ENCODE results near the gene P3H2.

P3H2 gene

GRCh38 chr3:190122198-190122771 lies 1.6 kb upstream of the P3H2 start:
- no peak for DNase-seq

DNA sequence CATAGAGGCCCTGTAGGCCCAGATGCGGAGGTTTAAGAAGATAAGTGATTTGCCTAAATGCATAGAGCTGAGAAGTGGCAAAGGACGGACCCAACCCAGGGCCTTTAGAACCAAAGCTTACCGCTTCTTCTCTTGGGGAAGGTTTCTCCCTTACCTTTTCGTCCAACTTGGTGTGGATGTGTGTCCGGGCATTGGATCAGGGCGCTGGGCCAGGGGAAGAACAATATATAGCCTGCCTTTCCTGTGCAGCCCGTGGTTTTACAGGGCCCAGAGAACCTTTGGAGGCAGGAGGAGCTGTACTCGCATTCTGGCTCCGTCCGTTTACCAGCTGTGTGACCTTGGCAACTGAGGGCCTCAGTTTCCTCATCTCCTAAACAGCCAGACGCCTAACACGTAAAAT lies 686 bp upstream of the P3H2 start:
- no peak for DNase-seq

DNA sequence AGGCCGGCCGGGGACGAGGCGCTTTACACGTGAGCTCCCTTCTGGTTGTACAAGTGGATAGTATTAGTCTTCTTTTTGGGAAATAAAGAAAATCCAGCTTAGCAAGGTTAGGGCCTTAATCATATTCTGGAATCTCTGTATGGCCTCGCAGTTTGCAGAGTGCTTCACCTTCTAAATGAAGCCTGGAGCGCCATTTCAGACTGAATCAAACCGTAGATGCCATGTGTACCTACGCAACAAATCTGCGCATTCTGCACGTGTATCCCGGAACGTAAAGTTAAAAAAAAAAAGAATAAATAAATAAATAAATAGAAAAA lies 322 bp upstream of the P3H2 start:
- DNase-seq: no peak

DNA sequence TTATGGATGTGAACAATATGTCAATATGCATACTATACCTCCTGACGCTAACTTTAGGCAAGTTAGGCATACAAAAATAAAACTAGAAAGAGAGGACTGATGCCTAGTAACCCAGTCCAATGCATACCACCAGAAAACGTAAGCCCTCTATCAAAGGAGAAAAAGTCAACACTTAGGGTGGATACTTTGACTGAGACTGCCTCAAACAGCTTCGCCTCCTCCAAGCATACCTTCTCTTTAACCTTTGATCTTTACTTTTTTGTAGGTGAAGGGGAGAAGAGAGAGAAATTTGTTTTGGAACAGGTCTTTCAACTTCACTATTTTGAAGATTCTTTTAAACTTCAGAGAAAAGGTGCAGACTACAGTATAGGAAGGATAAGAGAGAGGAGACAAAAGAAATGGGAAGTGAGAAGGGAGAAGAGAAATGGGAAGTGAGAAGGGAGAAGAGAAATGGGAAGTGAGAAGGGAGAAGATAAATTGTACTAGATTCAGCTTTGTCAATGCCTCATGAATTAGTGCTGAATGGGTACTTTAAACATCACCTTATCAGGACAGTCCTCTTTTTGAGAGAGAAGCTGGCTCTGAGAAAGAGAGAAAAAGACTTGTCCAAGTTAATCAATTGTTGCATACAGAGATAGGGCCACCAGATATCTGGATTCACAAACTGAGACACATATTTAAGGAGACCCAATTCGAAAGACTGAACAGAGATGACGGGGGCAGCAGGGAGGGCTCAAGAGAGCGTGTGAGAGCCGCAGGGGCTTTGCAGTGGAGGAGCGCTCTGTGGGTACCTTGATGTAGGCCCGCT lies 1.0 kb downstream of the P3H2 start:
- DNase-seq: no peak

DNA sequence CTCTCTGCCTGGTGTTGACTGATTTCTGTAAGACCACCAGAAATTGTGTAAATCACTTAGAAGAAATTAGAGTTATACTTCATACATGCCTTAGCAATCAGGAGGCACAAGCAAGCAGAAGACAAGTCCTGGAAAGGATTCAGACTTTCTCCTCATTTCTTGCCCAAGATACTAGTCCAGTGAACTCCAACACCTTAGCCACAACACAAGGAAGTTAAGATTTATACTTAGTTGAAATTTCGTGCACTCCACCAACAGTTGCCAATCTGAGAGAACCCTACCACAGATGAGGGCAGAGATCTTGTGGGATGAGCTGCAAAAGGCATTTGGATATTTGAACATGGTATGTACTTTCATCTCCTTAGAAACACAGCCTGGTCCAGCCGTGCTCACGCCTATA lies 2.3 kb downstream of the P3H2 start:
- no peak for DNase-seq

GRCh38 chr3:190117981-190118380 lies 2.7 kb downstream of the P3H2 start:
- DNase-seq: no peak

GRCh38 chr3:190116551-190117067 lies 4.1 kb downstream of the P3H2 start:
- peak; percentile 17 for DNase-seq

- DNase-seq: no peak
These were observed 9.9 kb downstream of the P3H2 start for GRCh38 chr3:190110826-190111225.

DNA sequence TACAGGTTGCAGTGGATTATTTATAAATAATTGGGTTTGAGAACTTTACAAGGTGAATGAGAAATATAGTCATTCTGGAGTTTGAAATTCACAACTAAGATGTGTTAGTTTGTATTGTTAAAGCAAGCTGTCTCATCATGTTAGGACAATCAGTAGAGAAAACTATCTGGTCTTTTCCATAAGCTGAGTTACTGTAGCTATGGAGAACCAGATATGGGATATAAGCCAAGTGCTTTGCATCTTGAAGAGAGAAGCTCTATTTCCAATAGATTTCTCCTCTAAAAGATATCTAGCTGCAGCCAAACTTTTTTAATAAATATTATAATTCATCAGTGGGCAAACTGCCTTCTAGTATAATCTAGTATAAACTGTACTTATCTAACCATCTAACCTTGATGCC lies 11.3 kb downstream of the P3H2 start:
- DNase-seq: no peak

GRCh38 chr3:190108804-190109203 lies 11.9 kb downstream of the P3H2 start:
- DNase-seq: no peak

DNA sequence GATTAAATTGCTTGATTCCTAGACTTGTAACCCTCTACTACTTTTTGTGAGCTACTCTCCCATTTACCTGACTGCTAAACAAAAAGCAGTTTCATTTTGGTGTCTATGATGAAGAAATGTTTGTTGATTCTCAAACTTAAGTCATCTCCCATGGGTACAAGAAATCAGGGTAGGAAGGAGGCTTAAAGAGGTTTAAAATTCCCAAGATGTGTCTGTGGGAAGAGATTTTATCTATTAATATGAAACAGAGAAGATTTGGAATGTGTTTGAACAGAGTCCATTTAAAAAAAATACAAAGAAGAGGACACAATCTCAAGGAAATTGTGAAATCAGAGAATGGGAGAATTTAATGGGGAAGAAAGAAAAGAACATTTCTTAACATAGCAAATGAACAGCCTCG lies 14.8 kb downstream of the P3H2 start:
- no peak for DNase-seq

- DNase-seq: peak; percentile 47
These were observed 19.2 kb downstream of the P3H2 start for GRCh38 chr3:190101320-190102011.

DNA sequence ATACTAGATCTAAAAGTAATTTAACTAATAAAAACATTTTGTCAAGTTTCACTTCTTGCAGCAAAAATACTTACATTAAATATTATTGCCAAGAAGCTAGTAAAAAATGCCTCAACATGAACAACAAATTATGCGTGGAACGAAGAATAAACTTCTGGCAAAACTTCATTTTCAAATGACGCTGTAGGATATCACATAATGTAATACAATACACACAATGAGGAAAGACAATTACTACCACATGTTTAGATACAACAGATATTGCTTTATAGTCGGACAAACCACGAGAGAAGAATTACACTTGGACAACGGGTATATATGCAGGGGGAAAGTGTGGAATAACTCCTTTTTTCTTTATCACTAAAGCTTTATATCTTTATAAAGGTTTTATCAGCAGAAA lies 21.6 kb downstream of the P3H2 start:
- DNase-seq: no peak

- no peak for DNase-seq
These were observed 23.1 kb downstream of the P3H2 start for GRCh38 chr3:190097617-190098016.

DNA sequence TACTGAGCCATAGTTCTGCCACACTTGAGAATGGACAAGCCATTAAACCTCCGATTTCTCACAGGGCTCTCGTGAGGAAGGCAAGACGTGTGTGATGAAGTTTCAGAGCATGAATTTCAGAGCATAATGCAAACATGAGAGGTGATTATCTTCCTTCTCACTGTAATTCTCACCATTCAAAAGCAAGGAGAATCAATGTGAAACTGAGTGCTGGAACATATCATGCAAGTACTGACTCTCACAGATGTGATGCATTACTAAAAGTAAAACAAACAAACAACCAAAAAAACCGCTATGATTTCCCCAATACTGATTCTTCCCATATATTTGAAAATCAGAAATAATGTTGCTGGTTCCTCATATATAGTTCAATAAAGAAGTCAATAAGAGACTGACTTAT lies 23.7 kb downstream of the P3H2 start:
- no peak for DNase-seq

DNA sequence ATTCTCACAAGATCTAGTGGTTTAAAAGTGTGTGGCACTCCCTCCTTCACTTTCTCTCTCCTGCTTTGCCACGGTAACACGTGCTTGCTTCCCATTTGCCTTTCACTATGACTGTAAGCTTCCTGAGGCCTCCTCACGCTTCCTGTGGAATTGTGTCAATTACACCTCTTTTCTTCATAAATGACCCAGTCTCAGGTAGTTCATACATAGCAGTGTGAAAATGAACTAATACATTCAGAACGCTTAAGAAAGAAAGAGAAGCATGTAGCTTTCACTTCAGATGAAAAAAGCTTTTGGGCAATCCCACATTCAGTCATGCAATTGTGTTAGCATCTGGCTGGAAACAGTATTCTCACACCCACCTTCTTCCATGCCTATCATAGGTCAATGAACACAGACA lies 24.4 kb downstream of the P3H2 start:
- DNase-seq: no peak

DNA sequence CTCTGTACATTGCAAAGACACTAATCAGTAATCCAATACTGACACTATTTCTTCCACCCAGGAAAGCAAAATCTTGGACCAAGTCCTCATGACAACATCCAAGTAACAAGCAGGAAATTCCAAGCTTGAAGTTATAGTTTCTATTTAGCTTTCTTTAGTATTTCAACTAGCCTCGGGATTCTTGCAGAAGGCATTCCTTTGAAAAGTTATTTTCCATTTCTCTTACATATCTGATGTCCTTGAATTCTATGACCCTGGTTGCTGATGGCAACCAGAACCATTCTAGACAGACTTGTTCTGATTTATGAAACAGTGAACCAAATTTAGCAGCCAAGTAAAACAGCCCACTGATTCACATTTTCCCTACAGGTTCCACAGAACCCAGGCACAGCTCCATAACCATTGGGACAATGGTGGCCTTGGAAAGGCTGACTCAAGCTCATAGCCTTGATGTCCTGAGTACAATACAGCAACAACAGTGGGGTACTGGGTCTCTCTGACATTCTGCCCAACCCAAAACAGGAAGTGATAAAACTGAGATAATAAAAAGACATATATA lies 26.5 kb downstream of the P3H2 start:
- no peak for DNase-seq

DNA sequence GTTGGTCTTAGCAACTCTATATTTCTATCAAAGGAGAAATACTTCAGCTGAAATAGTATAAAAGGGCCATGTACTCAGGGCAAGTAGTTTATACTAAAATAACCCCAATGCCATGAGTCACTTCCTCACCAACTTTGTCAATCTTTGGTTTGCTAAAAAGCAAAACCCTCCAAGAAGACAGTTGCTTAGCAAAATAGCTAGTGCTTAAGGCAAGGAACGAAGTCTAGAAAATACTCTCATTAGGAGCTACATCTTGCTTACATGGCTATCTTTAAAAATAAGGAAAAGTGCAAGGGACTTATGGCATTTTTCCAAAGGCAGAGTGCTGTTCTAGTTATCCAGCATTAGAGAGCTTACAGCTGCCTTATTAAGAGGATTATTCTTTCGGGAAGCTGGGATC lies 28.4 kb downstream of the P3H2 start:
- peak; percentile 56 for DNase-seq

- peak; percentile 4 for DNase-seq
These were observed 31.0 kb downstream of the P3H2 start for GRCh38 chr3:190089711-190090110.

DNA sequence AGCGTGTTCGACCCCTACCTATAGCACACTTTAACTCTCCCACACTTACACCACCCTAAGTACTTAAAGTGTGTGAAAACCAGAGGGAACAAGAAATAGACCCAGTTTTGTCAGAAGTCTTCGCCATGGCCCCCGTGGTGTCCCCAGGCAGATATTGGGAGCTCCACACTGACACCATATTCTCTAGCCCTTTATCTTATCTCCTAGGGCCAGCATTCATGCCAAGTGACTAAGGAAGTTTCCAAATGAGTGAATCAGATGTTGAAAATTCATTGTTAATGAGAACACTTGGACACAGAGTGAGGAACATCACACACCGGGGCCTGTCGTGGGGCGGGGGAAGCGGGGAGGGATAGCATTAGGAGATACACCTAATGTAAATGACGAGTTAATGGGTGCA lies 31.8 kb downstream of the P3H2 start:
- DNase-seq: peak; percentile 50

GRCh38 chr3:190086191-190086590 lies 34.5 kb downstream of the P3H2 start:
- no peak for DNase-seq

DNA sequence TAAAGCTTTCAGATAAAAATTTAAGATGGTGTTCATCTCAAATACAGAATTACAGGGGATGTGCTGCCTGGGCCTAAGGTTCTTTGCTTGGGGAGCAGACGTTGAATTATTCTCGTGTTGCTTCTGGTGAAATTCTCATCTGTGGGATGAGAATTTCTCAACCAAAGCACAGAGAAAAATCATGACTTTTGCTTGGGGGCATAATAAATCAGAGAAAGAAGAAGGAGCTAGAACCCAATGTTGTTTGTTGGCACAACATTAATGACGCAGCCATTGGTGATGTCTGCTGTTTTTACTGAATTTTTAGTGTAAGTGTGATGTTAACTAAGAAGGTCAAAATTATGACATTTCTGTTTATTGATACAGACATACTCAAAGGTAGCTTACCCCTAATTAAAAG lies 35.7 kb downstream of the P3H2 start:
- no peak for DNase-seq

DNA sequence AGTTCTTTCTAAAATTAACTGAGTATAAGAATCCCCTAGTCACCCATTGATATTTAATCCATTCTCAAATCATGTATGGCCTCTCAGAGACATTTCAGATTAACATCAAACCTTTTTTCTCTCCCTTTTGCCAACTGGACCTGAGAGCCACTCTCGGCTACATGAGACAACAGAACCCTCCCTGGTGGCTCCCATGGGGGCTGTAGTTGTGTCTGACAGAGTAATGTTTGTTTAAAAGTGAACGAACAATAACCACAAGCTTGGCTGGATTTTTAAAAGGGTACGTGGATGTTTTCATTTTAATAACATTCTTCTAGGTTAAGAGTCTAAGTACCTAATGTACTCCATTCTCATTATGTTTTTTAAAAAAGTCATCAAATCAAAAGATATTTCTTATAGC lies 37.1 kb downstream of the P3H2 start:
- no peak for DNase-seq

- DNase-seq: no peak
These were observed 39.3 kb downstream of the P3H2 start for GRCh38 chr3:190081389-190081788.

Data from hematopoietic multipotent progenitor cell treated with erythropoietin and hydrocortisone succinate and interleukin-3 and kit ligand, for 4 days (in vitro differentiated cells).